NCI-H82 treated with DMSO at 0.1 percent for 48 hours (cell line): ENCODE data around the gene HRCT1.
"Not testable (repeated sequence)": the region's sequence is repeated elsewhere in the genome, so short reads cannot be mapped to it uniquely, and the experiment has no call there.

Experiments
- DNase-seq: peaks from one replicate; lab custom pipeline; 2025; ENCODE audit not compliant: unreplicated experiment; lab: John Stamatoyannopoulos, UW

Gene HRCT1

DNA sequence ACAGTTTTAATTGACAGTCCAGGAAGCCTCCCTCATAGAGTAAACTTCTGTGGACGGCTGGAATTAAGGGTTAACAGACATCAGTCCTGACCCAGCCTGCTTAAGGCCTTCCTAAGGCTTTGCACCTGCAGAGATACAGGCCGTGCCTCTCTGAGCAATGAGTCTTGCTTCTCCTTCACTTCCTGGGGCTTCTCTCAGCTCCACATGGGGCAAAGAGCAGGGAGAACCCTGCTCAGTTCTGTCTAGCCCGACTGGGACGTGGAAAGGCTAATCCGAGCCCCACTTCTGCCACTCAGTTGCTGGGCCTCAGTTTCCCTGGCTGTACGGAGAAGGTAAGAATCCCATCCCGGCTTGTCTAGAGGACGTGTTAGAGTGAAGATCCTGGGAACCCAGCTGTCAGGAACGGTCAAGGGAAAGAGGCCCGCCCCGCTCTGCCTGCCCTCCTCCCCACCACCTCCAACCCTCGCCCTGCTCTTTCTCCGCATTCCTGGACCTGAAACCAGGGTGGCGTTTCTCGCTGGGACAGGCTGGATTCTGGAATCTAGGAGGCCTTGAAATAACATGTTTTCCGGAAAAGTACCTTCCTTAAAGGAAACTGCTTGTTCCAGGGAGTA is 9.8 kb downstream of the HRCT1 start:
- no peak for DNase-seq

DNA sequence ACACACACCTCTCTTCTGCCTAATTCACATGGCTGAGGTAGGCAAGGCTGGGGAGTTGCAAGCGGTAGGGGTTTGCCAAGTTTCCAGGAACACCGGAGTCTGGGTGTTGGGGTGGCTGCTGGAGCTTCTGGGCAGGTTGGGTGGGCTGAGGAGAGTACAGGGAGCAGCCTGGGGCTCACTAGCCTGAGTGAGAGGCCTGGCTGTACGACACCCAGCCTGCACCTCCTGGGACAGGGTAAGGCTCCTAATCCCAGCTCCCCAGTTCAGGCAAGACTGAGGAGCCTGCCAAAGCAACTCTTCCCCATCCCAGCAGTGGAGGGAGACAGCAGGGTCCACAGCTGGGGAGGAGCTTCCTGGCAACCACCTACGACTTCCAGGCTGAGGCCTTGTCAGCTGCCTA is 11.3 kb downstream of the HRCT1 start:
- DNase-seq, result no peak

DNA sequence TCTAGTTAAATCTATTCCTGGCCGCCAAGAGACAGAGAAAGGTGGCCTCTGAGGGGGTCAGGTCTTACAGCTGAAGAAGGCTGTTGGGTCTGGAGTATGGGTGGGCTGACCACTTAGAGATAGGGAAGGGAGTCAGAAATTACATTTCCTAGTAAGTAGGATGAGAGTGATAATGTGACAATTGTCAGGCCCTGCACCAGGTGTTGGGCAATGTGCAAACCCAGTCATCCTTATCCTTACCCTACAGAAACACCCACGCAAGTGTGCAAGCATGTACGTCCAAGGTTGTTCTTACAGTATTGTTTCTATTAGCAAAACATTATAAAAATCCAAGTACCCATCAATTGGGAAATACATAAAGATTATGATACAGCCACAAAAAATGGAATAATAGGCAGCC is 12.8 kb downstream of the HRCT1 start:
- no peak for DNase-seq

- DNase-seq, result no peak
These were observed 13.4 kb downstream of the HRCT1 start for GRCh38 chr9:35919212-35920008.

DNA sequence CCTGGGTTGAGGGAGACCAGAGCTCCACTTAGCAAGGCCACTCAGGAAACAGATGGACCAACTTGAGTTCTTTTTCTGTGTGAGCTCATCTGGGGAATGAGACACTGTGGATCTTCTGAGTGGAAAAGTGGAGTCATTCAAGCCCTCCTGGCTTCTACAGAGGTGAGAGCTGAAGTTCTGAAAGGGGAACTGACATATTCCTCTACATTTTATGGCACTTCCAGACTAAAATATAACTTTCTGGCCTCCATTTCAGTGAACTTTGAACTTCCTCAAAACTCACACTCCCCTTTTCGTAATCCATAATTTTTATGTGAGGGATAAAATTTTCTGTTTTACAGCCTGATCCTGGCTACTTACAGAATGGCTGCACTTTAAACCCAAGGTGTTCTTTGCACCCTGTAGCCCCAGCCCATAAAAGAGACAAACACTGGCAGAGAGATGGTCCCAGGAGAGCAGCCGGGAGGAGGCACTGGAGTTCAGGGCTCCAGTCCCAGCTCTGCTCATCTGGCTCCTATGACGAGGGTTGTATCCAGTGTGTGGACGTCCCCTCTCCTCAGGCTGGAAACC is 14.1 kb downstream of the HRCT1 start:
- DNase-seq, result no peak

GRCh38 chr9:35923598-35923926 is 17.6 kb downstream of the HRCT1 start:
- no peak for DNase-seq

- no peak for DNase-seq
These were observed 18.1 kb downstream of the HRCT1 start for GRCh38 chr9:35923927-35924763.

- no peak for DNase-seq
These were observed 22.8 kb downstream of the HRCT1 start for GRCh38 chr9:35928591-35929452.

GRCh38 chr9:35929453-35929718 is 23.4 kb downstream of the HRCT1 start:
- DNase-seq, result no peak

DNA sequence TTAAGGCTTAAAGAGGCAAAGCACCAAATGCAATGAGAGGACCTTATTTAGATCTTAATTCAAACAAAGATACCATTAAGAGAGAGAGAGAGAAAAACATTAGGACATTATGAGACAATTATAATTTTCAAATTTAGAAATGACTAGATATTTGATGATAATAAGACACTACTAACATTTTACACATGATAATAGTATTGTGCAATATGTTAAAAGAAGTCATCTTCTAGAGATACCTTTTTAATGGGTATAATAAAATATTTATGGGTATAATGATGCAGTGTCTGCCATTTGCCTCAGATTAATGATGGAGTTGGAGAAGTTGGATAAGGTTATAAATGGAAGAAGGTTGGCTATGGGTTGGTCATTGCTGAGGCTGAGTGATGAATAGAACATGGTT is 24.5 kb downstream of the HRCT1 start:
- no peak for DNase-seq

DNA sequence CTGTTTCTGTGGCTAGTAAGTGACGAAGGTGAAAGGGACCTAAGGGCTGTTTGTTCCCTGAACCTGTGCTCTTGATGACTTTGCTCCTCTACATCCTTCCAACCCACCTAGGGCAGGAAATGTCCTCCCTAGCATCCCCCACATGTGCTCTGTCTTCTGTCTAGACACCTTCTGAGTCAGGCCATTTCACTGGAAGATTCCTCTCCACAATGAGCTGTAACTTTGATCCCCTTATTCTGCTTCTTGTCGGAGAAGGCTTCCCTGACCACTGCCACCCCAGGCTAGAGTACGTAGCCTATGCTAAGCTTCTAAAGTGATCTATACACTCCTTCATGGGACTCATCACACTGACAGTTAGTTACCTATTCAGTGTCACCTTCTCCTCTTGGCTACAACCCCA is 25.0 kb downstream of the HRCT1 start:
- no peak for DNase-seq

GRCh38 chr9:35932735-35933134 is 26.7 kb downstream of the HRCT1 start:
- DNase-seq, result no peak

DNA sequence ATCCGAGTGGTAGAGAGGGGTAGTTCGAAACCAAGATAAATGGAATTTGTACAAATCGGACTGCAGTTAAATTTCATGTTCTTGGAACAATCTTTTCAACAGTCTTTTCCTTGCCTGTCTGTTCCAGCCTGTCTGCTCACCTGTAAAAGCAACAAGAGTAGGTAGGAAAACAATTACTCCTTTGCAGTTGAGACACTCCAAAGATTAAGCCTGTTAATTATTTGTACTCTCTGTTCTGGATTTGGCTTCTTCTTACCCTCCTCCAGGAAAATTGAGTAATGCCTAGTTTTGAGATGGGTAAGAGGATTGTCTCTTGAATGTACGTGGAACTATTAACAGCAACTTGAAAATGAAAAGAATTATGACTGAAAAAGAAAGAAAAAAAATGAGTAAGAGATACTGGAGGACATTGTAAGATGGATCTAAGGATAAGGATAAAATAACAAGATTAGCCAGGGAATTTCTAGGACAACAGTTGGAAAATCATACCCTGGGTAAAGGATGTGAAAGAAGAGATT is 27.6 kb downstream of the HRCT1 start:
- no peak for DNase-seq

- DNase-seq, result not testable (repeated sequence)
These were observed 28.1 kb downstream of the HRCT1 start for GRCh38 chr9:35934069-35934468.

- no peak for DNase-seq
These were observed 29.3 kb downstream of the HRCT1 start for GRCh38 chr9:35935261-35935660.

- DNase-seq, result no peak
These were observed 29.9 kb downstream of the HRCT1 start for GRCh38 chr9:35935755-35936509.

DNA sequence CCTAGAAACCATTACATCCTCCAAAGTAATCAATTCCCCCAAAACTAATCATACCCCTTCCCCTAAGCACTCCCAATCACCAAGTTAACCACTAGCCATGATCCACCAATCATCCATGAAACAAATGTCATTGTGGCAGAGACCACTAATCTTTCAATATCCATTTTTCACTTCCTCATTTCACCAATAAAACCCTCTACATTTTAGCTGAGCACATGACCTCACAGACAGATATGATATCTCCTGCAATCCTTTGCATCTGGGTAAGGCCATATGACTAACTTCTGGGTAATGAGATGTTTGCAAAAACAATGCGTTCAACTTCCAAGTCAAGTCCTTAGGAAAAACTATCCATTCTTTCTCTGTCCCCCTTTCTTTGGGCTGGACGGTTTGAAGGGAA is 31.2 kb downstream of the HRCT1 start:
- DNase-seq, result no peak

DNA sequence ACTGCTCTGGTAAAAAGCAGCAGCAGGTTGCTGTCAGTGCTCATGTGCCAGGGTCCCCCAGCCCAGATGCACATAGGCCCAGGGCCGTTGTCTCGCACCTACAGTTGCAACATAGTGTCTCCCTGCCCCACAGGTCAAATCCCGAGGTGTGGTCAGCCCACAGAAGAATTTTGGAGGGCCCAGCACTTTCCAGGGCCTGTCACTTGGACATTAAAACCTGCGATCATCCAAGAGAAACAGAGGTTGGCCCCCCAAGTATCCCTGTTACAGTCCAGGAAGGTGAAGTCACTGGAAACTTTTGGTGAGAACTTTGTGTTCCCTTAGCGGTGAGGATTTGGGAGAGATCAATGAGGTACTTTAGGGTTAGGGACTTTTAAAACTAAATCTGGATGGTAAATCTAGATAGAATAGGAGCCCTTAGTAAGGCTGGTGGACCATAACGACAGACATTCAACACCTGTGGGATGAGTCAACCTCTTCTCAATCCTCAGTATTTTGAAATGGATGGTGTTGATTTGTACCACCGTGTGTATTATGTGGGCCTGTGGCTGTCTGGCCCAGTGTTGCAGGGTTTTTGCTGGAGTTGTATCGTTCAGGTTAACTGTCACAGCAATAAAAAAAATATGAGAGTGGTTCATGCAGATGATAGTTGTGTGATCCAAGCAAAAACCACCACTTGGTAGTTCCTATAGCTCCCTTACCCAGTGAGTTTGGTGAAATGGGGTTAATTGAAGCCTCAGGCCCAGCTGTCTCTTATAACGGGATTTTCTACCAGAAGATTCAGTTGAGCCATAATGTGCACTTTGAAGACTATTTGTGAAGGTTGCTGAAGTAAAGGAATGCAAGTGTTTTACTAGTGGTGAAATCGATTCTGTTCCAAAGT is 32.7 kb downstream of the HRCT1 start:
- no peak for DNase-seq

- no peak for DNase-seq
These were observed 33.8 kb downstream of the HRCT1 start for GRCh38 chr9:35939679-35940250.
